ENCODE results near the gene KIAA1328. TPM values are rescaled to one million over a fixed set of nuclear protein-coding genes. Genes with fewer than 3 reads are reported as not detected.

Gene KIAA1328
- total RNA-seq, 2 experiments from 2014 or later: 5.0 to 5.6 TPM

DNA sequence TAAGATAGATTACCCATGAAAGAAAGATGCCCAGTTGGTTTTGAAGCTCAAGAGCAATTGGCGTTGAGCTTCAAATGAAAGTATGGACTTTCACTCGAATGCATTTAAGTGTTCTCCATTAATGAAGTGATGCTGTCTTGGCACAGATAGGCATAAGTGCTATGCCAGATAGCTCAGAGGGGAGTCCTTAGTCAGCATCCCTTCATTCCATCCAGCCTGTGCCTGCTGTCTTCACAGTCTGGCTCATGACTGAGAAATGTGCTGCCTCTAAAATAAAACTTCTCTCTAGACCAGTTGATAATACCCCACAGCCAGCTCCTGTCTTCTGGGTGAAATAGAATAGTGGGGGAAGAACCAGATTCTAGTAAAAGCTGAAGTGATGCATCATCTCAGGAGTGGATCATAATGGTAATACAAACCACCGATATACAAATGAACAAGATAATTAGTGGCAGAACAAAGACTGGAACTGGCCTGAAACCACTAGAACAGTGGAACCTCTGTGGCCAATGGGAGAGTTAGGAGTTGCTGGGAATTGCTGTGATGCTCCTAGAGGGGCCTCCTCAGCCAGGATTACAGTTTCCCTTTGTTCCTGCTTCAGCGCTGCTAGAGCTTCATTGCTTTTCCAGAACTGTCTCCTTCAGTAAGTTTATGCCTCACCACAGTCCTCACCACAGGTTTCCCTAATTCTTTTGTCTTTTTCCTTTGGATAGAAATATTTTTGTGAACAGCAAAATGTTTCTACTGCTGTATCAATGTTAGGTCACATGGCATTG, 359.3 kb downstream of the KIAA1328 start:
- Mint-ChIP-seq H3K4me3 (no peak overlapping the region), H3K36me3 (peaks cover 3% of the 10 kb centered on the region), H3K9me3 (no peaks in the 10 kb centered on the region), H3K4me1 (no peaks in the 10 kb centered on the region), H3K27me3 (no peaks in the 10 kb centered on the region), H3K27ac (no peak overlapping the region)
- no peak for DNase-seq

GRCh38 chr18:37199741-37200140, 370.8 kb downstream of the KIAA1328 start:
- Mint-ChIP-seq H3K27me3 (no peaks in the 10 kb centered on the region), H3K36me3 (peaks cover 34% of the 10 kb centered on the region), H3K4me1 (no peaks in the 10 kb centered on the region), H3K4me3 (no peak overlapping the region), H3K9me3 (peaks cover 35% of the 10 kb centered on the region), H3K27ac (no peak overlapping the region)
- DNase-seq: no peak

DNA sequence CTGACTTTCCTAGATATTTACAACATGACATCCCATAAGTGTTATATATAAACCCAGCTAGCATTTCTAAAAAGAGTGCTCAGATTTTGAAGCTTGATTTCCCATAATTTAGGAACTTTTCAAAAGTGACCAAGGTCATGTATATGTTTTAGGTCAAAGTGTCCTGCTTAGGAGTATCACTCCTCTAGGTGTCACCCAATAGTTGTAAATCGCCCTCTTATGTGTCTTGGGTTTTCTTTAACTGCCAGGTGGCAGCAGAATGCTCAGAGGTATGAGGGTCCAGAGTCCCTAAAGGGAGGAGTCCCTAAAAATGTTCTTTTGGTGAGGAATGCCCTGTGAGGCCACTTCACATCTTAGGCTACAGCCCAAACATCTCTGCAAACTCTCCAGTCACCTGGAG, 378.4 kb downstream of the KIAA1328 start:
- no peak for DNase-seq
- H3K4me3 Mint-ChIP-seq: no peak overlapping the region
- H3K9me3 Mint-ChIP-seq: peaks cover 10% of the 10 kb centered on the region
- no peak overlapping the region for H3K27ac Mint-ChIP-seq
- H3K27me3 Mint-ChIP-seq: no peaks in the 10 kb centered on the region
- peaks cover 7% of the 10 kb centered on the region for H3K36me3 Mint-ChIP-seq
- H3K4me1 Mint-ChIP-seq: no peaks in the 10 kb centered on the region

DNA sequence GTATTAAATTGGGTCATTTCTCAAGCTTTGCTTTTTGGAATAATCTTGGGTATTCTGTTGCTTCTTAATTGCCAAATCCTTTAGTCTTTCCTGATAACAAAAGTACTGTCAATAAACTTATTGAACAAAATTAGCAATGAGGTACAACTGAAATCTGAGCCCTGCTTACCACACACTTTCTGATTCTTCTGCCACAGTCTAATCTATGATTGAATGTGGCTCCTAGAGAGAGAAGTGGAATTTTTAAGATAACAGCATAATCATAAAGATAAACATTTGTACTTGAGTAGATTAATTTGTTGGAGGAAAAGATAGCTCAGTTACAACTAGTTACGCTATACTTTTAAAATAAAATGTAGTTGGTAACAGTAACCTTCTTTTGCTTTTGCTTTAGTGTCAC, 381.9 kb downstream of the KIAA1328 start:
- H3K36me3 Mint-ChIP-seq: peaks cover 12% of the 10 kb centered on the region
- no peaks in the 10 kb centered on the region for H3K27me3 Mint-ChIP-seq
- H3K4me3 Mint-ChIP-seq: no peak overlapping the region
- no peak overlapping the region for H3K27ac Mint-ChIP-seq
- H3K9me3 Mint-ChIP-seq: peaks cover 13% of the 10 kb centered on the region
- H3K4me1 Mint-ChIP-seq: no peaks in the 10 kb centered on the region
- no peak for DNase-seq

GRCh38 chr18:37218022-37218590, 389.2 kb downstream of the KIAA1328 start:
- Mint-ChIP-seq H3K9me3 (peaks cover 18% of the 10 kb centered on the region), H3K27ac (no peak overlapping the region), H3K27me3 (no peaks in the 10 kb centered on the region), H3K4me3 (no peak overlapping the region), H3K36me3 (peaks cover 26% of the 10 kb centered on the region), H3K4me1 (no peaks in the 10 kb centered on the region)
- no peak for DNase-seq

DNA sequence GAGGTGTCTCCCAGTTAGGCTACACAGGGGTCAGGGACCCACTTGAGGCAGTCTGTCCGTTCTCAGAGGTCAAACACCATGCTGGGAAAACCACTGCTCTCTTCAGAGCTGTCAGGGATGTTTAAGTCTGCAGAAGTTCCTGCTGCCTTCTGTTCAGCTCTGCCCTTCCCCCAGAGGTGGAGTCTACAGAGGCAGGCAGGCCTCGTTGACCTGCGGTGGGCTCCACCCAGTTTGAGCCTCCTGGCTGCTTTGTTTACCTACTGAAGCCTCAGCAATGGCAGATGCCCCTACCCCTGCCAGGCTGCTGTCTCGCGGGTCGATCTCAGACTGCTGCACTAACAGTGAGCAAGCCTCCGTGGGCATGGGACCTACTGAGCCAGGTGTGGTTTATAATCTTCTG, 390.3 kb downstream of the KIAA1328 start:
- H3K27me3 Mint-ChIP-seq: no peaks in the 10 kb centered on the region

GRCh38 chr18:37222354-37222998, 393.5 kb downstream of the KIAA1328 start:
- H3K4me3 Mint-ChIP-seq: no peak overlapping the region
- H3K27ac Mint-ChIP-seq: no peak overlapping the region

More for the DNA sequence above, 390.3 kb downstream of the KIAA1328 start:
- H3K27ac Mint-ChIP-seq: no peak overlapping the region
- H3K4me3 Mint-ChIP-seq: no peak overlapping the region
- H3K9me3 Mint-ChIP-seq: peaks cover 14% of the 10 kb centered on the region
- peaks cover 24% of the 10 kb centered on the region for H3K36me3 Mint-ChIP-seq
- H3K4me1 Mint-ChIP-seq: no peaks in the 10 kb centered on the region
- no peak for DNase-seq

DNA sequence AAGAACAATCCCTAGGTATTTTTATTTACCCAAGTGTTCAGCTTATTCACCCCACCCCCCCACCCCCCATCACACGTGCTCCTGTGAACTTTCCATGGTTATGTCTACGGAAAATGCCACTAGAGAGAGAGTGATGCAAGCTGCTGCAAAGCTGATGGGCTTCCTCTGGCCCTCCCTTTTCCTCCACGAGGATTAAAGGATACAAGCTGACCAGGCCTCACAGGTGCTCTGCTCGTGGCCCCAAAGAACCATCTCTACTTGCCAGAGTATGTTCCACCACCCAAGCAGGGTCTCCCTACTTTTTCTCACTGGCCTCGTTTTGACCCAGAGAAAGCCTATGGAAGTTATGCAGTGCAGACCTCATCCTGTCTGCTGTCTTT, 394.1 kb downstream of the KIAA1328 start:
- Mint-ChIP-seq H3K27me3 (no peaks in the 10 kb centered on the region), H3K9me3 (no peaks in the 10 kb centered on the region), H3K4me1 (no peaks in the 10 kb centered on the region), H3K27ac (no peak overlapping the region), H3K36me3 (peaks cover 19% of the 10 kb centered on the region), H3K4me3 (no peak overlapping the region)
- DNase-seq: no peak

More at GRCh38 chr18:37222354-37222998, 393.5 kb downstream of the KIAA1328 start:
- Mint-ChIP-seq H3K4me1 (no peaks in the 10 kb centered on the region), H3K9me3 (no peaks in the 10 kb centered on the region), H3K27me3 (no peaks in the 10 kb centered on the region), H3K36me3 (peaks cover 19% of the 10 kb centered on the region)
- DNase-seq: no peak

GRCh38 chr18:37225279-37225678, 396.4 kb downstream of the KIAA1328 start:
- Mint-ChIP-seq H3K4me1 (no peaks in the 10 kb centered on the region), H3K27ac (no peak overlapping the region), H3K36me3 (peaks cover 19% of the 10 kb centered on the region), H3K9me3 (no peaks in the 10 kb centered on the region), H3K4me3 (no peak overlapping the region), H3K27me3 (no peaks in the 10 kb centered on the region)
- DNase-seq: no peak

DNA sequence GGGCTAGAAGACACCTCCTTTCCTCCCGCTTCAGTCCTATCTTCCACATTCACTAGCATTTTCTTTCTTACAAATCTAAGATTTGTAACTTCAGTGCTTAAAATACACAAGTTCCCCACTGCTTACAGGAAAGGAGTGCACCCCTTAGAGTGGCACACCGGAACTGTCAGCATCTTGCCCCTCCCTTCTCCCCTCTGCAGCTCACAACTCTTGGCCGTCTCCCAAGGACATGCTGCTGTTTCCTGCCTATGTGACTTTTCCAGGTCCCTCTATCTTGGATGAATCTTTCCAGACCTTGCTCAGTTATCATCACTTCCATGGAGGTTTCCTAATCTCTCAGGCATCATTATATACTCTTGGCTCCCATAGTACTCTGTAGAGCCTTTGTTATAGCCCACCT, 401.8 kb downstream of the KIAA1328 start:
- no peak for DNase-seq
- no peaks in the 10 kb centered on the region for H3K9me3 Mint-ChIP-seq
- H3K4me3 Mint-ChIP-seq: no peak overlapping the region
- H3K36me3 Mint-ChIP-seq: peaks cover 3% of the 10 kb centered on the region
- H3K27ac Mint-ChIP-seq: no peak overlapping the region
- no peaks in the 10 kb centered on the region for H3K4me1 Mint-ChIP-seq
- H3K27me3 Mint-ChIP-seq: no peaks in the 10 kb centered on the region

GRCh38 chr18:37231251-37231650, 402.3 kb downstream of the KIAA1328 start:
- H3K4me1 Mint-ChIP-seq: no peaks in the 10 kb centered on the region
- H3K36me3 Mint-ChIP-seq: no peaks in the 10 kb centered on the region
- no peak overlapping the region for H3K4me3 Mint-ChIP-seq

GRCh38 chr18:37235583-37235982, 406.7 kb downstream of the KIAA1328 start:
- H3K4me1 Mint-ChIP-seq: no peaks in the 10 kb centered on the region
- H3K27me3 Mint-ChIP-seq: no peaks in the 10 kb centered on the region
- H3K4me3 Mint-ChIP-seq: no peak overlapping the region
- no peak overlapping the region for H3K27ac Mint-ChIP-seq
- DNase-seq: no peak
- H3K9me3 Mint-ChIP-seq: no peaks in the 10 kb centered on the region
- H3K36me3 Mint-ChIP-seq: no peaks in the 10 kb centered on the region

More at GRCh38 chr18:37231251-37231650, 402.3 kb downstream of the KIAA1328 start:
- DNase-seq: no peak
- Mint-ChIP-seq H3K9me3 (no peaks in the 10 kb centered on the region), H3K27me3 (no peaks in the 10 kb centered on the region), H3K27ac (no peak overlapping the region)

GRCh38 chr18:37238282-37239108, 409.6 kb downstream of the KIAA1328 start:
- Mint-ChIP-seq H3K4me1 (peaks cover 1% of the 10 kb centered on the region), H3K36me3 (no peaks in the 10 kb centered on the region), H3K27me3 (peaks cover 22% of the 10 kb centered on the region), H3K4me3 (no peak overlapping the region), H3K27ac (no peak overlapping the region), H3K9me3 (no peaks in the 10 kb centered on the region)
- DNase-seq: no peak

DNA sequence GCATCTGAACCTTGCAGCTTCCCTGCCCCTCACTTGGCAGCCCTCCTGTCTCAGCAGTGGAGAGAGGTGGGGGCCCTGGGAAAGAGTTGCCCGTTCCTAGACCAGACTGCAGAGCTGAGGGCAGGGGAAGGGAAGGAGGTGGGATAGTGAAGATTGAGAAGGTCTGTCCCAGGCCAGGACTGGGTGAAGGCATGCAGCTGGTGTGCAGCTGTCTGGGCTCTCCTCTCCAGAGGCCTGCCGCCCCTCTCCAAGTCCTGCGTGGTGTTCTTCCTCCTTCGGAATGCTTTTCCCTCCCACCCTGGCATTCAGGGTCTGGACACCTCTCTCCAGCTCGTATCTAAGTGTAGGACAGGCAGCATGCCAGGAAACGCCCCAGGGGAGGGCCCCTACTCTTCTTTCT, 413.2 kb downstream of the KIAA1328 start:
- DNase-seq: no peak
- no peak overlapping the region for H3K4me3 Mint-ChIP-seq
- H3K9me3 Mint-ChIP-seq: no peaks in the 10 kb centered on the region
- no peak overlapping the region for H3K27ac Mint-ChIP-seq
- H3K4me1 Mint-ChIP-seq: peaks cover 3% of the 10 kb centered on the region
- peaks cover 4% of the 10 kb centered on the region for H3K36me3 Mint-ChIP-seq
- peaks cover 53% of the 10 kb centered on the region for H3K27me3 Mint-ChIP-seq
